Mucosa of descending colon (tissue), 3 donors: ENCODE results near the gene RPP25. TPM values are rescaled to one million over a fixed set of nuclear protein-coding genes. Genes with fewer than 3 reads are reported as not detected.

ENCODE experiments used
- ATAC-seq: fragments of 200-7000 bp; cut with Tn5 transposase; one replicate; pipeline ENCODE4 v1.9.1; 2020; ENCODE audit warnings: mild to moderate bottlenecking, moderate library complexity
- DNase-seq, 3 donors: peaks; one replicate each; pipeline ENCODE4 v3.0.0-alpha.2; 2020
- H3K36me3 ChIP-seq: fragments of 200-600 bp; one replicate; pipeline ENCODE4 v1.8.0; 2021; ENCODE audit warnings: low read depth, mild to moderate bottlenecking
- H3K4me1 ChIP-seq: fragments of 200-600 bp; one replicate; pipeline ENCODE4 v1.8.0; 2021; ENCODE audit warnings: low read depth, mild to moderate bottlenecking
- H3K4me3 ChIP-seq: fragments of 200-600 bp; one replicate; pipeline ENCODE4 v1.8.0; 2021; ENCODE audit warnings: mild to moderate bottlenecking
- H3K9me3 ChIP-seq: fragments of 200-600 bp; one replicate; pipeline ENCODE4 v1.8.0; 2021; ENCODE audit warnings: mild to moderate bottlenecking
- CTCF ChIP-seq: fragments of 200-600 bp; IDR thresholded peaks from one replicate; pipeline ENCODE4 v1.8.0; 2022; ENCODE audit warnings: antibody characterized with exemption, mild to moderate bottlenecking
- intact Hi-C, 2 donors: fragments of 100-400 bp; cut with DNase I in 1 of 2; cut with micrococcal nuclease in 1 of 2; formaldehyde crosslinking; loops; one replicate each; pipeline versions ENCODE4 v1.11.0 to v1.11.1; 2022; cut with DNase I, micrococcal nuclease
- total RNA-seq, 3 donors: library from RNA; stranded (reverse); fragmentation: NEBNext Ultra II Directional in 2 of 3; extraction: Animal tissue kit (Norgen Biotek cat#: 25700) in 2 of 3; gene quantifications; one replicate each; pipeline versions ENCODE4 v1.2.1 to v1.2.4, GENCODE V29; 2021 to 2023
- donor health status: DM: no; HTN: no; CAD: no; lungs with moderate emphysema.
- donor health status: DM: no; HTN: no; CAD: no.
- donor health status: DM: no; HTN: yes; CAD: no.

The RPP25 gene
- total RNA-seq, 3 donors from 2014 or later, result 8.9 to 13.6 (median 12.3) TPM

- peaks cover 1% of the 10 kb centered on the region for H3K36me3 ChIP-seq
- TF ChIP-seq CTCF, result no peak
- intact Hi-C loops, result no loop called here
- no peak for ATAC-seq
- no peak for DNase-seq
- H3K4me3 ChIP-seq, result no peak overlapping the region
- no peaks in the 10 kb centered on the region for H3K9me3 ChIP-seq
- no peaks in the 10 kb centered on the region for H3K4me1 ChIP-seq
Observed at GRCh38 chr15:74913041-74913440, 43.5 kb downstream of the RPP25 start.

- no peak for ATAC-seq
- H3K9me3 ChIP-seq, result no peaks in the 10 kb centered on the region
- no peak for DNase-seq
- peaks cover 17% of the 10 kb centered on the region for H3K4me1 ChIP-seq
- TF ChIP-seq CTCF, result no peak
- intact Hi-C loops, result no loop called here
- H3K4me3 ChIP-seq, result no peak overlapping the region
- H3K36me3 ChIP-seq, result no peaks in the 10 kb centered on the region
Observed at GRCh38 chr15:74908635-74909034, 47.9 kb downstream of the RPP25 start.

GRCh38 chr15:74907163-74907870, 49.3 kb downstream of the RPP25 start:
- ATAC-seq (peak; percentile 39), DNase-seq (peak in 1 of 3 donors; percentile 43)
- no peak for TF ChIP-seq CTCF
- intact Hi-C loops, result no loop called here
- H3K9me3 ChIP-seq, result no peaks in the 10 kb centered on the region
- H3K4me3 ChIP-seq, result peak overlapping the region; percentile 88
- H3K36me3 ChIP-seq, result no peaks in the 10 kb centered on the region
- H3K4me1 ChIP-seq, result peaks cover 17% of the 10 kb centered on the region

DNA sequence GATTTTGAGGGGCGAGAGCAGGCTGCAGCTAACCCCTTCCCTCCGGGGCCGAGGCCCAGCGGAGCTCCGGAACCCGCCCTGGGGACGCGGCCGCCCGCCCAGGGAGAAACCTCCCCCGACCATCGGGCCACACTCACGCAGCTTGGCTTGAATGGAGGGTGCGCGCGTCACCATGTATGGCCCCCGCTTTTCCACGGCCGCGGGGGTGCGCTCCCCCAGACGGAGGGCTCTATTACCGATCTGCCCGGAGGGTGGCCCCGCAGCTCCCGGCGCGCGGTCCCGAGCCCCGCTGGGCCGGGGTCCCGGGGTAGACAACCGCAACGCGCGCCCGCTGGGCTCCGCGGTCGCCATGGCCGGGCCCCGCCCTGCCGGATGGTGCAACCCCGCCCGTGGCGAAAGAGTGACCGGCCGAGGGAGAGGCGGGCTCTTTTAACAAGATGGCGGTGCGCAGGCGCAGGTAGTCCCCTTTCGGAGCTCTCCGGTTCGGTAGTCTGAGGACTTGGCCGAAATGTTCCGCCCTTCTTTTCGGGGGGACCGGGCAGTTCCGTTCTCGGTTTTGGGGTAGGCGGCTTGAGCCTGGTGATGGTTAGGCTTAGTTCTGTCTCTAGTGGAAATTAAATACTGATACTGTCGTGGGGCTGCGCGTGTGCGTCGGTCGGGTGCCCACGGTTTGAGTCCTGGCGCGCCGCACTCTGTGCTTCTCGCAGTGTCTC, 50.0 kb downstream of the RPP25 start, which contains the start of gene FAM219B:
Gene FAM219B (minus strand): TSS at position 402 of the 713 bp plus-strand sequence. CDS start 51 bp downstream, at position 351.
- DNase-seq (peak; percentile 94 to 95 (median 94)), ATAC-seq (peak; percentile 95)
- intact Hi-C loops, result no loop called here
- TF ChIP-seq CTCF, result no peak
- Histone ChIP-seq H3K36me3 (no peaks in the 10 kb centered on the region), H3K4me3 (peak within 1 kb of the TSS; percentile 88), H3K4me1 (peaks cover 17% of the 10 kb centered on the region), H3K9me3 (no peaks in the 10 kb centered on the region)

DNA sequence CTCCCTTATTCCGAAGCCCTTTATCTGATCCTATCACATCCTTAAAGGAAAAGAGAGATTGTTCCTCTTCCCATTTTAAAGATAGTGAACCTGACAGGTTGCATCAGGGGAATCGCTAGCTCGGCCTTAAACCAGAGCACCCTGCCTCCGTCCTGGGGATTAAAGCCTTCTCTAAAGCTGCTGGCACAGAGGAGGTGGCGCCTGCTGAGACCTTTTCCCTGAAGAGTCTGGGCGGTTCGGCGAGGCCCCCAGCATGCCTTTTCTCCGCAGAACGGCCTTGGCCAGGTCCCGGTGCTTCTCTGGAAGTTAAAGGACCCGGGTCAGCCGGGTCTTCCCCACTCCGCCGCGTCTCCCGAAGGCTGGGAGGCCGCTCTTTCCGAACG, 50.5 kb downstream of the RPP25 start:
- Histone ChIP-seq H3K36me3 (no peaks in the 10 kb centered on the region), H3K9me3 (no peaks in the 10 kb centered on the region), H3K4me1 (peaks cover 22% of the 10 kb centered on the region), H3K4me3 (peak overlapping the region; percentile 88)
- TF ChIP-seq CTCF, result no peak
- DNase-seq (peak in 1 of 3 donors; percentile 55), ATAC-seq (peak; percentile 59)
- intact Hi-C loops, result no loop called here

Other genes with a start within 250 kb of the RPP25 start
- gene CYP1A1, start 231.2 kb downstream of the RPP25 start, total RNA-seq, result under 1 TPM in 2 of 3 donors, not detected in 1; 0.13 to 0.27 TPM
- not detected for gene CYP1A2, start 207.9 kb downstream of the RPP25 start, total RNA-seq
- gene CSK, start 174.7 kb downstream of the RPP25 start, total RNA-seq, result 100 to 1,000 TPM in 1 of 3 donors, 10 to 100 TPM in 2; 66.2 to 103 (median 90.5) TPM
- under 1 TPM; 0.32 to 0.60 (median 0.55) TPM for gene LMAN1L, start 143.9 kb downstream of the RPP25 start, total RNA-seq
- gene CPLX3, start 130.1 kb downstream of the RPP25 start, total RNA-seq, result under 1 TPM in 2 of 3 donors, not detected in 1; 0.16 to 0.19 TPM
- 10 to 100 TPM; 66.5 to 89.3 (median 73.1) TPM for gene ULK3, start 113.6 kb downstream of the RPP25 start, total RNA-seq
- 100 to 1,000 TPM; 125 to 236 (median 218) TPM for gene SCAMP2, start 83.4 kb downstream of the RPP25 start, total RNA-seq
- gene MPI, start 66.7 kb downstream of the RPP25 start, total RNA-seq, result 10 to 100 TPM; 50.2 to 96.5 (median 68.3) TPM
- 10 to 100 TPM; 50.7 to 88.2 (median 83.1) TPM for gene FAM219B, start 49.9 kb downstream of the RPP25 start, total RNA-seq
- gene COX5A, start 18.7 kb downstream of the RPP25 start, total RNA-seq, result 100 to 1,000 TPM; 312 to 673 (median 597) TPM
- gene SCAMP5, start 38.8 kb upstream of the RPP25 start, total RNA-seq, result 10 to 100 TPM in 1 of 3 donors, 1 to 10 TPM in 2; 7.3 to 10.8 (median 7.4) TPM
- 10 to 100 TPM; 12.4 to 18.9 (median 18.2) TPM for gene PPCDC, start 66.8 kb upstream of the RPP25 start, total RNA-seq
- gene C15orf39, start 245.1 kb upstream of the RPP25 start, total RNA-seq, result 10 to 100 TPM; 22.2 to 32.5 (median 24.2) TPM